NCI-H1092 treated with DMSO at 0.1 percent for 48 hours (cell line): ENCODE measurements around the gene ZNF451.

Experiments used
- DNase-seq: peaks from one replicate; lab custom pipeline; 2025; lab: John Stamatoyannopoulos, UW

Gene ZNF451

DNA sequence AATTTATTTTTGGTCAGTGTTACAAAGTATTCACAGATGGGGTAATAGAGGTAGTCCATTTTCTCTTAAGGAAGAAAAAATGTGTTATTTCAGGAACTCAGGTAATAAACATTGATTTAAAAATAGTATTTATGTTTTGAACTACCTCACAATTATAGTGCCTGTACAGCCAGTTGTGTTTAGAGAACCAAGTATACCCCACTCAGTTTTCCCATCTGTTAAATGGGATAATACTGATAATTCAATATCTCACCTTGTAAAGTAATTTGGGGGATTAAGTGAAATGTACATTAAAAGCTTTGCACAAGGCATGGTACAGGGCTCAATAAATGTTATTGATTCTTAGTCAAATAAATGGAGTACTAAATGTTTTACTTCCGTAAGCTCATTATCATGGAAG lies 4.7 kb downstream of the ZNF451 start:
- no peak for DNase-seq

DNA sequence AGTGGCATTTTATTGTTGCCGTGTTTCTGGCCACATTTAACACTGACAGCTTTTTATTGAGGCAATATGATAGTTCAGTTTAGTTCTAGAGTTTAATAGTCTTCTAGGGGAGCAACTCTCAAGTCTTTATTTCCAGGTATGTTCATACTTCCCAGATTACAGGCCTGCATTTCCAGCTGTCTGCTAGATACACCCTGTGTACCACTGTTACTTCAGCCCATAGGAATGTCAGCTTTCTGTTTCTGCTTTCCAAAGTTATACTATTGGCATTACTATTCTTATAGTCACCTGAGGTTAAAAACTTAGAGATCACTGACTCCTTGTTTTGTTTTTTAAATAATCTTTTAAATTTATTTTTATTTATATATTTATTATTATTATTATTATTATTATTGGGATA lies 7.6 kb downstream of the ZNF451 start:
- no peak for DNase-seq

DNA sequence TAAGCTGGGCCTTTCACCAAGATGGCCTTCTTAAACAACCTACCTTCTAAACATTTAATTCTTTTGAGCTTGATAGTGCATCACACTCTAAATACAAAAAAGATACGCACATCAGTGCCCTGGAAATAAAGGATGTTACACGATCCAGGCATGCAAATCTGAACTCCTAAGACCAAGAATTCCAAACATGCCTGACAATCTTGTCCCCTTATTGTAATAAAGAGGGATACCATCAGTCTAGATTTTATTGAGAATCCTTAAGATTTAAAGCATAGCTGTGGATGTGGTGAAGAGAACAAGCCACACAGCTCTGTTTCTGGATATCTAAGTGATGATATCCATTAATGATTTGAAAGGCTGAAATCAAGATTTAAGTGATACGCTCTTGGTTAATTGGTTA lies 13.0 kb downstream of the ZNF451 start:
- no peak for DNase-seq

DNA sequence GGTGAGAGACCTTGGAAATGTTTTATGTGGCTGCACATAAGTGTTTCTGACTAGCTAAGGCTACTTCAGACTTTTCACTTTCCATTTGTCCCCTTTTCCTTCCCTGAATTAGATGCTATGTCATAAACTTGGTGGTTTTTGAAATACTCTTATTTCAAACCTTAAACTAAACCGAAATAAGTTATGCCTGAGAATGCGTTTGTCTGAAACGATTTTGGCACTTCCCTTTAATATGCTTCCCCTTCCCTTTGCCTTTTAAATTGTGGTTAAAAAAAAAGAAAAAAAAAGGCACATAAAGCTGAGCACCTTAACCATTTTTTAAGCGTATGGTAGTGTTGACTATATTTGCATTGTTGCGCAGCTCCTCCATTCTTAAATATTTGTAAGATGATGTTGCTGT lies 14.3 kb downstream of the ZNF451 start:
- no peak for DNase-seq

DNA sequence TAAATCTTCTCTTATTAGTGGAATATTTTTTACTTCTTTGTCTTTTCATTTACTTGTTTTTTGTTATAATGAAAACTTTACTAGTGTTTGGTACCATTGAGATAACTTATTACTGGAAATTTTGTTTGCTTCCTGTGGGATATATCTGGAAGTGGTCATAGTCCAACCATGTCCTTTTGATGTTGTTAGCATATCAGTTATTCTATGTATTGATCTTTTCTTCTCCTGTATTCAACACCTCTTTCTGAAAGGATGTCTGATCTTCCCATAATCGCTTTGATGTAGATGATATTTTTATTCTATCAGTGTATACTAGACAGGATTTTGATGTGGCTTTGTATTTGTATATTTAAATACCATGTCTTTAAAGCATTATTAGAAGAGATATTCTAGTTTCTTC lies 17.0 kb downstream of the ZNF451 start:
- no peak for DNase-seq

DNA sequence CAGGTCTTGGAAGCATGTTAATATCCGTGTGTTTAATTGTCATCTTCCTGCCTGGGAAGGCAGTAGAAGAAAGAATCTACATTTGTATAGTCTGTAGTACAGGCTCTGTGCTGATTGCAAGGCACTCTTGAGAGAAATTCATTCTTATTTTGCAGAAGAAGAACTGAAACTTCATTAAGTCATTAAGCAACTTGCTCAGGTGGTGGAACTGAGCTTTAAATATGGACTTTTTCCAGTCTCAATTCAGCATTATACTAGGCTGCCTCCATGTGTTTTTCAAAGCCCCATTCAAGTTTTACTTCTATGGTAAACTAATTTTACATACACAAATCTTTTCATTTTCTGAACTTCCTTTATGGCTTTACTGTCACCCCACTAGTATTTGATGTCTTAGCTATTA lies 18.7 kb downstream of the ZNF451 start:
- no peak for DNase-seq

DNA sequence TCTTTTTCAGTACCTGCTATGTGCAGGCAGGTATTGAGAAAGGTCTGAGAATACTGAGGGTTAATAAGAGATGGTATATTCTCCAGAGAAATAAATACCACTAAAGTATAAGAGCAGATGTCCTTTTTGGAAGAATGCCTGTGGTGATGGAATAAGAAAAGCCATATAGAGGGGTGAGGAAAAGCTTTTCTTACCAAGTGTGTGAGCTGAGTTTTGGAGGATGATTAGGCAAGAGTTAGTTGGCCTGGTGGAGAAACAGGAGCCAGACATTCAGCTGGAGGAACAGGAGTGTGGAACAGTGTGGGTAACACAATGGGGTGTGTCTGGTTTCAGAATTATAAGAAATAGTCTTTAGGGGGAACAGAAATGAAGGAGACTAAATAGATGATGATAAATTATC lies 19.9 kb downstream of the ZNF451 start:
- no peak for DNase-seq

DNA sequence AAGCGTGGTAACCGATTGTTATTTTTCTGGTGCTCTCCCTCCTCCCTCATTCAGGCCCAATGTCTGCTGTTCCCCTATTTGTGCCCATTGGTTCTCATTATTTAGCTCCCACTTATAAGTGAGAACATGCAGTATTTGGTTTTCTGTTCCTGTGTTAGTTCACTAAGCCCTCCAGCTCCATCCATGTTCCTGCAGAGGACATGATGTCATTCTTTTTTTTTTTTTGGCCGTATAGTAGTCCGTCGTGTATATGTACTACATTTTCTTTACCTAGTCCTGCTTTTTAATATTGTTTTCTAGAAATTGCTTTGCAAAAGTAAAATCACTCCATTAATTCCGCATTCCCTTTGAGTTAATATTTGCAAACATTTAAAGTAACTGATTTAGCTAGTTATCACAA lies 23.1 kb downstream of the ZNF451 start:
- DNase-seq, result no peak

DNA sequence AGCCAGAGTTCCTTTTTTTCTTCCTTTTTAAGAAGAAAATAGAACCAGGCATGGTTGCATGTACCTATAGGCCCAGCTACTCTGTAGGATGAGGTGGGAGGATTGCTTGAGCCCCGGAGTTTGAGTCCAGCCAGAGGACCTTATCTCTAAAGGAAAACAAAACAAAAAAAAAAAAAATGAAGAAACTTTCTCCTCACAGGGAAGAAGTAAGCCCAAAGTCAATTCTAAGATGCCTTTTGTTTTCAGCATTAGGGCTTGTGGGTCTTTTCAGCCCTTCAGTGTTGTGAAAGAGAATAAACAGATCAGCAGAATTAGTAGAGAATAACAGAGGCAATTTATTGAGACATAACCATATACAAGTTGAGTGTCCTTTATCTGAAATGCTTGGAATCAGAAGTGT lies 26.8 kb downstream of the ZNF451 start:
- no peak for DNase-seq

DNA sequence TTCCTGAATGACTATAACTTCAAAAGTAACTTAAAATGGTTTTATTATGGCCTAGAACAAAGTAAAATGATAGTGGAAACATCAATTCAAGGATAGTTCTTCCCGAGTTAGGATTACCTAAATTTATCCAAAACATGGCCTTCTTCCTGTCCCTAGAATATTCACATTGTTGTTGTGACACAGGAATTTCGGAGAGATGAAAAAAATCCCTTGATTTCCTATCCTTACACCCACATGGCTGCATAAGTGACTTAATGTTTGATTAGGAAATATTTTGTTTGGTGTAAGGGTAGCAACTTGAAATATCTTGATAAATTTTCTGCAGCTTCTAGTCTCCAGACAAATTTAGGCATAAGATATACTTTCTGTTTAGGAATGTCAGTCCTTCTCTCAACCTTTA lies 27.8 kb downstream of the ZNF451 start:
- DNase-seq, result no peak

DNA sequence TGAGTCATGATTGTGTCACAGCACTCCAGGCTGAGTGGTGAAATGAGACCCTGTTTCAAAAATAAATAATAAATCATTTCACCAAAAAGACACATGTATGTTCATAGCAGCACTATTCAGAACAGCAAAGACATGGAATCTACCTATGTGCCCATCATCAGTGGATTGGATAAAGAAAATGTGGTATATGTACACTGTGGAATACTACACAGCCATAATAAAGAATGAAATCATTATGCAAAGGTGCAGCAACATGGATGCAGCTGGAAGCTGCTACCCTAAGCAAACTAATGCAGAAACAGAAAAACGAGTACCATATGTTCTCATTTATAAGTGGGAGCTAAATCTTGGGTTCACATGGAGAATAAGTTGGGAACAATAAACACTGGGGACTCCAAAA lies 33.1 kb downstream of the ZNF451 start:
- no peak for DNase-seq

DNA sequence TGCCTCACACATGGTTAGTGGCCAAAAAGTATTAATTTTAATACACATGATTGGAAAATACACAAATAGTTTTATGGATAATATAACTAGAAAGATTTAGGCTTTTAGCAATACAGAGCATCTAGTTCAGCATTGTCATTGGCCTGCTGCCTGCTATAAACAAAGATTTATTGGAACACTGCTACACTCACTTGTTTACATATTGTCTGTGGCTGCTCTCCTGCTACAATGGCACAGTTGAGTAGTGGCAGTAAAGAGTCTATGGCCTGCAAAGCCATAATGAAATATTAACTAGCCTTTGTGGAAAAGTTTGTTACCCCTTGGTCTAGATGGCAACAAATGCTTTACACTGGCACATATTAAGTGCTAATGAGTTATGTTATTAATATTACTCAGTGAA lies 37.8 kb downstream of the ZNF451 start:
- no peak for DNase-seq

DNA sequence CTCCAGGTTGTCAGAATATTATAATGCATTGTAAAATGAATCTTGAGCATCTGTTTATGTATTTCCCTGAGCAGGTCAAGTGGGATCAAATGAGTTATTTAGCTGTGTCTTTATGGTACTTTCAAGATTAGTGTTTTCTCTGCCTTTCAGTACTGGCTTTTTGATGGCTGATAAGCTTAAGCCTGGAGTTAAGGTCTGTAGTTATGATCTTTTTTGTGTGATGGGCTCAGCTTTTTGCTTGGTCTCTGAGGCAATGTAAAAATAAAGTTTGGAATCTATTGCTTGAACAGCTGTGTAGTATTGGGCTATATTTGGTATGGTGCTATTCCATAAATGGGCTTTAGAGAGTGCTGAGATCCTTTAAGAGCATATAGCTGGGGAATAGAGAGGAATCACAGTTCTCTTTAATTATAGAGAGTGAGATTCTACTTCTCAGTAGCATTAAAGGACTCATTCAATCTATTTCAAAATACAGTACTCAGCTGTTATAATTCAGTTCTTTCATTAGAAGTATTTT lies 40.7 kb downstream of the ZNF451 start:
- no peak for DNase-seq

DNA sequence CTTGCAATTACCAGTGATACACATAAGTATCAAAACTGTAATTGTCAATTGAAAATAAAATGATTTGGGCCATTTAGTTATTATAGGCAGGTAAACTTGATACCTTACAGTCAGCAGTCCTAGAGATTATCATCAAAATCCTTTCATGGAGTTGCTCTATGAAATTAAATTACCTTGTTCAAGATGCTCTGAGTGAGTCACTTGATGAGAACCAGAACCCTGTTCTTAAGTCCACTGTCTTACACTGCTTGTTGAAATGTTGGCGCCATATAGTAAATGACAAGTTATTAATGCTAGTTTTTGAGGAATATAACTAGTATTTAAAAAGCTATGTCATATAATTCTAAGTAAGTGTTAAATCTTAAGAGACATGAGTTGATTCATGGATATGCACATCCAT lies 45.0 kb downstream of the ZNF451 start:
- DNase-seq, result no peak

DNA sequence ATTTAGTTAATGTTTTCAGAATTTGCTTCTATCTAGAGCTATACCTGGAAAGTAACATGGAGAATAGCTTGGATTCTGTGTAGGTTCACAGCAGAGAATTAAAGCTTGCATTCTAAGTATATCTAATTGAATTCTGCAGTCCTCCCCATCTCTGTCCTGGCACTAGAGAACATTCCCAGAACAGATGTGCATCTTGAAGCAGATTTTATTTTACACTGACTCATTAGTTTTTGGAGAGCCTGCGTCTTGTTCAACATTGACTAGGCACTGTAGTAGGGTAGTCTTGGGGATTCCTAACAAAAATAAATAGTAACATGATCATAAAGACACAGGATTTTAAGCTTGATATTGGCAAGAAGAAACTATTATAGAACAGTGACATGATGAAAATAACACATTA lies 45.9 kb downstream of the ZNF451 start:
- DNase-seq, result no peak

DNA sequence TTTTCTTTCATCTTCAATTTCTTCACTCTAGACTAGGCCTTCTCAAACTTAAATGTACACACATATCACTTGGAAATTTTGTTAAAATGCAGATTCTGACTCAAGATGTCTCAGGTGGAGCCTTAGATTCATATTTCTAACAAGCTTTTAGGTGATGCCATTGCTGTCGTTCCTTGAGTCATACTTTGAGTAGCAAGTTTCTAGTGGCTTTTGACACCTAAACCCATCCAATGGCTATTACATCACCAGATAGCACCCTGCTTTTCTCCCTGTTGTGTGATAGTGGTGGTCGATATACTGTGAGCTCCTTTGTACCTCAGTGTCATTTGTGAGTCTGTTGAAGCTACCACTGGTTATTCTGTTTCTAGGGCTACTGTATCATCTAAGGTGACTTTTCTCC lies 47.4 kb downstream of the ZNF451 start:
- DNase-seq, result no peak

DNA sequence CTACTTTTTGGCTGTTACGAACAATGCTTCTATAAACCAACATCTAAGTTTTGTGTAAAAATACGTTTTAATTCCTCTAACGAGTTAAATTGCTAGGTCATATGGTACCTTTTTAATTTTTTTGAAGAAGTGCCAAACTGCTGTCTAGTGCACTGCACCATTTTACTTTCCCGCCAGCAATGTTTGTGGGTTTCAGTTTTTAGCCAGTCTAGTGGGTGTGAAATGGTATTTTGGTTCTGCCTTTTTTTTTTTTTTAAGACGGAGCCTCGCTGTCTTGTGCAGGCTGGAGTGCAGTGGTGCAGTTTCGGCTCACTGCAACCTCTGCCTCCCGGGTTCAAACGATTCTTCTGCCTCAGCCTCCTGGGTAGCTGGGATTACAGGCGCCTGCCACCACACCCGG lies 48.0 kb downstream of the ZNF451 start:
- no peak for DNase-seq

DNA sequence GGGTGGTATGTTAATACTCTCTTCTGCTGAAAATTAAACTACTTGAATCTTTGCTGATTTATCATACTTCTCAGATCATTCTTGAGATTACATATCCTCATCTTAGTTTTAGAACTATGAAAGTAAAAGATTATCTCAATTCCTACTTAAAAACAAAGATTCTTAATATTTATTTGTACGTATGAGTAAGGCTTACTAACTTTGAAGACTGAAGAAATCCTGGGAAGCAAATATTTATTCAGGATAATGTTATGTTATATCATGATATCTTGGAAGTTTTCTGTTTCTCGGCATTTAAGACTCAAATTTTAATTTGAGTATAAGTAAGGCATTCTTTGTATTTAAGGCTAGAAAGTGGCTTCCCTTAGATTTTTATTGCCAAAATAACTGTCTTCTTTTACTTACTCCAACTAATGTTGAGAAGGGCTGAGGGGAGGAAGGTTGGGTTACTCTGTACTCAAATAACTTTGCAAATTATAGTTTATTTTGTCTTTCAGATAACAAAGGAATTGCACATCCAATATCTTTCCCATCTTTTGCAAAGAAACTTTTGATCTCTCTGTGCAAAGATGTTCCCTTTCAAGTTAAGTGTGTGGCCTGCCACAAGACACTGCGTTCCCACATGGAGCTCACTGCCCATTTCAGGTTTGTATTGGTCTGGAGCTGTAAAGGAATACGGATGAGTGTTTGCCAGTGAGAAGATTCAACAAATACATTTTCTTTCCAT lies 51.6 kb downstream of the ZNF451 start:
- no peak for DNase-seq

DNA sequence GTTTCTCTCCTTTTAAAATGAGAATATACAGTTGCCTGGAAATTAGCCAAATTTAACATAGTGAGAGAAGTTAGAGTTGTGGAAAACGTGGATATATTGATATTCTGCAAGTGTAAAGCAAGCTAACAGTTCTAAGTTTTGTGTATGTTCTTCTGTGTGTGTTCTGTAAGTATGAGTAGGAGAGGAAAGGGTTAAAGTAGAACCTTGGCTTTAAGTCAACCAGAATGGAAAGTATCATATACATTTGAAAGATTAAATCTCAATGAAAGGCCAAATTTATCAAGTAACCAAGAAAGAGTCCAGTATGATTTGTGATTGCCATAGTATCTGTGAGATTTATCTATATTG lies 52.2 kb downstream of the ZNF451 start:
- DNase-seq, result no peak

DNA sequence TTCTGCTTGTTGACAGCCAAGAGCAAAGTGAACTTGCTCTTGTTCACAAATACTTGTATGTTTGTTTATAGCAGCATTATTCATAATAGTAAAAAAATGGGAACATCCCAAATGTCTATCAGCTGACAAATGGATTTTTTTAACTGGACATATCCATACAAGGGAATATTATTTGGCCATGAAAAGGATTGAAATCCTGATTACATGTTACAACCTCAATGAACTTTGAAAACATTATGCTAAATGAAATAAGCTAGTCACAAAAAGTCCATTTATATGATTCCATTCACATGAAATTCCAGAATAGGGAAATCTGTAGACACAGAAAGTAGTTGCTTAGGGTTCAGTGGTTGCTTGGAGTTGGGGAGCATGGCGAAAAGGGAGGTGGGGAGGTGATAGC lies 53.7 kb downstream of the ZNF451 start:
- no peak for DNase-seq

DNA sequence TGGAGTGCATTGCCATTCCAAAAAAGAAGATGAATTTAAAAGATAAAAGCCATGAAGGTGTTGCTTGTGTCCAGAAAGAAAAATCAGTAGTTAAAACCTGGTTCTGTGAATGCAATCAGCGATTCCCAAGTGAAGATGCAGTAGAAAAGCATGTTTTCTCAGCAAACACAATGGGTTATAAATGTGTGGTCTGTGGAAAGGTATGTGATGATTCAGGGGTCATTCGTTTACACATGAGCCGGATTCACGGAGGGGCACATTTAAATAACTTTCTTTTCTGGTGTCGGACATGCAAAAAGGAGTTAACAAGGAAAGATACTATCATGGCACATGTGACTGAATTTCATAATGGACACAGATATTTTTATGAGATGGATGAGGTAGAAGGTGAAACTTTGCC lies 57.4 kb downstream of the ZNF451 start:
- DNase-seq, result no peak

DNA sequence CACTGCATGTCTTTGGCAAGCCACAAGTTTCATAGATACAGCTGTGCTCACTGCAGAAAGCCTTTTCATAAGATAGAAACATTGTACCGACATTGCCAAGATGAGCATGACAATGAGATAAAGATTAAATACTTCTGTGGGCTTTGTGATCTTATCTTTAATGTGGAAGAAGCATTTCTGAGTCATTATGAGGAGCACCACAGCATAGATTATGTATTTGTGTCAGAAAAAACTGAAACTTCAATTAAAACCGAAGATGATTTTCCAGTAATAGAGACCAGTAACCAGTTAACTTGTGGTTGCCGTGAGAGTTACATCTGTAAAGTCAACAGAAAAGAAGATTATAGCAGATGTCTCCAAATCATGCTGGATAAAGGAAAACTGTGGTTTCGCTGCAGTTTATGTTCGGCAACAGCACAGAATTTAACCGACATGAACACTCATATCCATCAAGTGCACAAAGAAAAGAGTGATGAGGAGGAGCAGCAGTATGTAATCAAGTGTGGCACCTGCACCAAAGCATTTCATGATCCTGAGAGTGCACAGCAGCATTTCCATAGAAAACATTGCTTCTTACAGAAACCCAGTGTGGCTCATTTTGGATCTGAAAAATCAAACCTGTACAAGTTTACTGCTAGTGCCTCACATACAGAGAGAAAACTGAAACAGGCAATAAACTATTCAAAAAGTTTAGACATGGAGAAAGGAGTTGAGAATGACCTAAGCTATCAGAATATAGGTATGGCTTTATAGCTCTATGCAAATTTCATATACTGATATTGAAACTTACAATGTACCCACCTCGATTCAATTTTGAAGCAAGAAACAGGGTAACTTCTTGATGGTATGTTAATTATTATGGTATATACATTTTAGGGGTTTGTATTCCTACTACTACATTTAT lies 58.2 kb downstream of the ZNF451 start:
- no peak for DNase-seq

DNA sequence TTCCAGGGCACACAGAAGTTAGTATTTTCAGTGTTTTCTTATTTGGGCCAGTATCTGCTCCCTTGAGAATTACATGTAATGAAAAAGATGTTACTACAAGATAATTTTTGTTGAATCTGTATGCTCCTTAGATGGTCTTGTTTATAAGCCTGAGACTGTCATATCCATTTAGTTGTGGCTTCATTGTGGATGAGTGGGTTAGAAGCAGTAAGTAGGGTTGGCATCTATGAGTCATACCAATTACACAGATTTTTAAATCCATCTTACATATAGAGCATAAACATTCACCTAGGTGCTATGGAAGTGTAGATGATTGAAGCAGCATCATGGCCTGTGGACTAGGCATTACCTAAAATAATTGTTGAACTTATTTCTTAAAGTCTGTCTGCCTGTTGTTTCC lies 68.7 kb downstream of the ZNF451 start:
- DNase-seq, result no peak

DNA sequence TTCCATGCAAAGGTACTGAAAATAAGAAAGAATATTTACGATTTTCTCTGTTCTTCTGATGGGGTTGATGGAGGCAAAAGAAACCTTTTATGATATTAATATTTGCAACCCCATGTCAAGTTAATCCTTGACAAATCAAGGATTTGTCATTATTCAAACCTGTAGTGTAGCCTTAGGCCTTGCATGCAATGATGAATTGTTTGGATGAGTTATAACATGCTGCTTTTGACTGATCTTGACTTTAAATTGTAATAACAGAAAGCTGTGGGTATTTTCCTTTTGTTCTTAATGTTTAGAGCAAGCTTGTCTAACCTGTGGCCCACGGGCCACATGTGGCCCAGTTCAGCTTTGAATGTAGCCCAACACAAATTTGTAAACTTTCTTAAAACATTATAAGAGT lies 69.1 kb downstream of the ZNF451 start:
- DNase-seq, result no peak
